Measurements from ENCODE around the gene PPP1R11.
"Not testable (repeated sequence)": the region's sequence is repeated elsewhere in the genome, so short reads cannot be mapped to it uniquely, and the experiment has no call there.

Gene PPP1R11

DNA sequence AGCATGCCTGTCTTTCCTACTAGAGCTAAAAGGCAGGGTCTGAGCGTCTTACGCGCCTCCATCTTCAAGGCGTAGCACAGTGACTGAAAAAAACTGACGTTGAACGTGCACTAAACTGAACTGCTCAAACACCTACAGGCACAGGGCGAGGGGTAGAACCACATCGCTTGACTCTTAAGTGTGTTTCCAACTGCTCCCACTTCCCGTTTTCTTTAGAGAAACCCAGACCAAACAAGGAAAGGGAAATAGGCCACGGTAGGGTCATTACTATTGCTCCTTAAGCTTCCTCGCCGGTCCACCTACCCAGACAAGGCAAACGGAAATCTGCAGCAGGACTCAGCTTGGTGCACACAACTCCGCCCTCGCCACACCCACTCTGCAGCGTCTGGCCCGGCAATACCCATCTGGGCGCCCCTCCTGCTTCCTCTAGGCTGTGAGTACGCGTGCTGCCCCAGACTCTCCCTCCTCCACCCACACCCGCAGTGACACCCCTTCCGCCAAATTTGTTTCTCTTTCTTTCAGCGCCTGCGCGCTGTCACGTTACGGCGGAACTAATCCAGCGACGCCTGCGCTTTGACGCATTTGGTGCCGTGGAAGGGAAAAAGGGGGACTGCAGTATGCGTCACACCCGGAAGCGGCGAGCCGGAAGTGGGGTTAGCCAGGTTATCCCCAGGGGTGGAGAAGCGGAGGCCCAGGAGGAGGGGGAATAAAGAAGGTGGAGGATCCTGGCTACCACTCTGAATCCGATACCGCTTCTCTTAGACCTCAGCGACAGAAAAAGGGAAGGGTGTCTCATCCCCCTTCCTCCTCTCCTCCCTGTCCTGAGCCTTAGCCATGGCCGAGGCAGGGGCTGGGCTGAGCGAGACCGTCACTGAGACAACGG lies at the start of gene PPP1R11:
PPP1R11 (plus strand) TSS at position 622 of the 883 bp plus-strand sequence; CDS start at position 835, 213 bp downstream.
- DNase-seq = peak; percentile 95

DNA sequence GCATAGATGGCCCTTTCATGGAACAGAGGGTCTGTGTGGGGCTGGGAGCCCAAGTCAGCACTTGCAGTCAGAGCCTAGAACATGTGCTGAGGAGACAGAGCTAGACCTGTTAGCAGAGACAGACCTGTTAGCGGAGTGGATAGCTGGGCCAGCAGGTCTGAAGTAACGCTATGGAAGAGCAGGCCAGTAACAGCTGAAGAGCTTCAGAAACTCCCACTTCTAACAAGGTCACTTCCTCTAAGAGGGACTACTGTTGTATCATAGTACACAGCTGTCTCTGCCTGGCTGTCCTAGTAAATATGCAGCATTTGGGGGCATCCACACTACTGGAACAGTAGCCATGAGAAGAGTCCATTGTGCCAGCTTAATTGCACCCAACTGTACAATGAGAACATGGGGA lies 47.2 kb upstream of the PPP1R11 start:
- DNase-seq = no peak

- no peak for DNase-seq
Observed at GRCh38 chr6:30020626-30021025, 46.4 kb upstream of the PPP1R11 start.

- DNase-seq = no peak
Observed at GRCh38 chr6:30022189-30022588, 44.8 kb upstream of the PPP1R11 start.

- DNase-seq = not testable (repeated sequence)
Observed at GRCh38 chr6:30022712-30023111, 44.3 kb upstream of the PPP1R11 start.

- no peak for DNase-seq
Observed at GRCh38 chr6:30025186-30025585, 41.8 kb upstream of the PPP1R11 start.

DNA sequence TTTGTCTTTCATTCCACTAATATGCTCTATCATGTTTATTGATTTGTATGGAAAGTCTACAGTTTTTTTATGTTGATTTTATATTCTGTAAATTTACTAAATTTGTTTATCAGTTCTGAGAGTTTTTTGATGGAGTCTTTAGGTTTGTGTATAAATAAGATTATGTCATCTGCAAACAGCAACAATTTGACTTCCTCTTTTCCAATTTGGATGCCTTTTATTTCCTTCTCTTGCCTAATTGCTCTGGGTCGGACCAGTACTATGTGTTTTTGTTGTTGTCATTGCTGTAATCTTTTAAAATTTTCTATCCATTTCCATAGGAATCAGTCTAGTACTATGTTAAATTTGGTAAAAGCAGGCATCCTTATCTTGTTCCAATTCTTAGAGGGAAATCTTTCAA lies 37.4 kb upstream of the PPP1R11 start:
- DNase-seq = no peak

DNA sequence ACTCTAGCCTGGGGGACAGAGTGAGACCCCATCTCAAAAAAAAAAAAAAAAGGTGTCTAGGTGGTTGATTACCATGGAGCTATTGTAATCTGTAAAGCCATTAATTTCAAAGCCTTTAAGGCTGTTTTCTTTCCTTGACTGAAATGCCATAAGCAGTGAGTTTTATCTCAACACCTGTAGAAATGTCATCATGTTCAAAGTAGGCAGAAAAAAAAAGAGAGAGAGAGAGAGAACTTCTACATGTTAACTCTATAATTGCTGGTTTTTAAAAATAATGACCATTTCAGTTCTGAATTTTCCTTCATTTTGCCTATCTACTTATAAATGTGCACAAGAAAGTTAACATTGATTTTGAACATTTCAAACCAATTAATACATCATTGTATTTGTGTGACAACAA lies 35.6 kb upstream of the PPP1R11 start:
- no peak for DNase-seq

GRCh38 chr6:30033440-30033839 lies 33.6 kb upstream of the PPP1R11 start:
- DNase-seq = not testable (repeated sequence)

- no peak for DNase-seq
Observed at GRCh38 chr6:30035784-30036183, 31.2 kb upstream of the PPP1R11 start.

- DNase-seq = no peak
Observed at GRCh38 chr6:30037182-30037788, 29.7 kb upstream of the PPP1R11 start.

DNA sequence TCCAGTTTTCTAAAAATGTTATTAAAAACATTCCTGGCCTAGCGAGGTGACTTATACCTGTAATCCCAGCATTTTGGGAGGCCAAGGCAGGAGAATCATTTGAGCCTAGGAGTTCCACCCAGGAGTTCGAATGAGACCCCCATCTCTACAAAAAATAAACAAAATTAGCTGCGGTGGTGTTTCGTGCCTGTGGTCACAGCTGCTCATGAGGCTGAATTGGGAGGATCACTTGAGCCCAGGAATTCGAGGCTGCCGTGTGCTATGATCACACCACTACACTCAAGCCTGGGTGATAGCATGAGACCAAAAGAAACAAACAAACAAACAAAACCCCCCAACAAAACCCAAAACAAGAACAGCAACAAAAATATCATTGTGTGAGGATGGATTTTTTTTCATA lies 25.8 kb upstream of the PPP1R11 start:
- DNase-seq = no peak

- no peak for DNase-seq
Observed at GRCh38 chr6:30041821-30042220, 25.2 kb upstream of the PPP1R11 start.

GRCh38 chr6:30042476-30042875 lies 24.5 kb upstream of the PPP1R11 start:
- DNase-seq = no peak

DNA sequence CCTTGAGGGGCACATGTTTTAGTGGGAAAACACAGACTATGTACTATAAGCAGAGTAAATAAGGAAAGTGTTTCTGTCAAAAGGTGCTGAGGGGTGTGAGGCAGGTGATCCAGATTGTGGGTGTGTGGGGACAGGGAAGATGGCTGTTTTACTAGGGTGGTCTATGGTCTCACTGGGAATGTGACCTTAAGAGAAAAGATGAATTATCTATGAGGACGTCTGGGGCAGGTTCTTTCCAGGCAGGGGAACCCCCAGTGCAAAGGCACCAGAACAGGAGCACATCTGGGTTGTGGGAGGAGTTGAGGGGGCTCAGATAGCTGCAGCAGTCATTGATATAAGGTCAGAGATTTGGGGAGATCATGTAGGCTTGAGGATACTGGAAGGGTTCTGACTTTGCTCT lies 24.1 kb upstream of the PPP1R11 start:
- DNase-seq = no peak

- no peak for DNase-seq
Observed at GRCh38 chr6:30043744-30044143, 23.3 kb upstream of the PPP1R11 start.

GRCh38 chr6:30044630-30045029 lies 22.4 kb upstream of the PPP1R11 start:
- no peak for DNase-seq

DNA sequence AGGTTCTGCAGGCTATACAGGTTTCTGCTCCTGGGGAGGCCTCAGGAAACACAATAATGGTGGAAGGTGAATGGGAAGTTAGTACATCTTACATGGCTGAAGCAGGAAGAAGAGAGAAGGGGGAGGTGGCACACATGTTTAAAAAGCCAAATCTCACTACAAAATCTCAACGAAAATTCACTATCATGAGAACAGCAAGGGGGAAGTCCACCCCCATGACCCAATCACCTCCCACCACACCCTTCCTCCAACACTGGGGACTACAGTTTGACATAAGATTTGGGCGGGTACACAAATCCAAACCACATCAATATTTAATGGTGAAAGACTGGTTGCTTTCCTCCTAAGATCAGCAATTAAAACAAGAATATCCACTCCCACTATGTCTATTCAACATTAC lies 19.8 kb upstream of the PPP1R11 start:
- DNase-seq = no peak

- no peak for DNase-seq
Observed at GRCh38 chr6:30053682-30054081, 13.3 kb upstream of the PPP1R11 start.

DNA sequence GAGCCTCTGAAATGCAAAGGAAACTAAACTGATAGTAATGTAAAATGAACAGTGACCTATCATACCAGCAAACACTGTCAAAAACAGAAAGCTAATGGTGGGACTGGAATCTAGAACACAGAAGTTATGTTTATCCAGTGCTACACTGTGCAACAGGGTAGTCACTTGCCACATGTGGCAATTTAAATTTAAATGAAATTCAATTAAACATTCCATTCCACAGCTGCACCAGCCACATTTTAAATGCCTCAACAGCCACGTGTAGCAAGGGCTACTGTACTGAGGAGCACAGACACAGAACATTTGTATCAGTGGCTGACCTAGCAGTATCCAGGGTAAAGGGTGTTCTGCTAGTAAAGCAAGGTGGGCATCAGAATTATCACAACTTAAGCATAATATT lies 11.5 kb upstream of the PPP1R11 start:
- DNase-seq = no peak

- no peak for DNase-seq
Observed at GRCh38 chr6:30060606-30061091, 6.3 kb upstream of the PPP1R11 start.

DNA sequence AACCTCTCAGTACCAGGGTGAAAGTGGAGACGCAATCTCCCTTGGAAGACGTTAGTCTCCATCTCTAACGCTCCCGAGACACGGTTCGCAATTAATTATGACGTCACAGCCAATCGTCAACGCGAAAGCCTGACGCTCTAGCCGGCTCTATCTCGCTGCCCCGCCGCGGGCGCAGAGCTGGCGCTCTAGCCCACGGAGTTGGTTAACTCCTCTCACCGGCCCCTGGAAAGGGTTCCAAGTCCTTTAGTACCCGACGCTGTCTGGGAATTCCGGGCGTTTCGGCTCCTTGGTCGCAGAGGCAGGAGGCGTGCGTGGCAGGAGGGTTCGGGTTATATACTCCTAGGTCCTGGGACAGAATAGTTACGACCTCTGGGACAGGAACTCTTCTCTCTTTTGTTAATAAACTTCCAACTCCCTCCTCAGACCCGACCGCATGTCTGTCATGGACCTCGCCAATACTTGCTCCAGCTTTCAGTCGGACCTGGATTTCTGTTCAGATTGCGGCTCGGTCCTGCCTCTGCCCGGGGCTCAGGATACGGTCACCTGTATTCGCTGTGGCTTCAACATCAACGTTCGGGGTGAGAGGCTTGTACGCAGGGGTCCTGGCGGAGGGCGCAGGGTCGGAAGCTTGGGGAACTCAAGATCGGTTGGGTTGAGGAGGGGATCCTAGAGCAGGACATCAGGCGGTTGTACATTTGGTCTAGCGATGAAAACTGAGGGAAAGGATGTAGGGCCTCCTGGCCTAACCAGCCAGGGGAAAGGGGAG lies 5.7 kb upstream of the PPP1R11 start, which contains the start of gene POLR1H:
POLR1H (plus strand) TSS at position 174 of the 766 bp plus-strand sequence; CDS start at position 434, 260 bp downstream.
- DNase-seq = peak; percentile 96

DNA sequence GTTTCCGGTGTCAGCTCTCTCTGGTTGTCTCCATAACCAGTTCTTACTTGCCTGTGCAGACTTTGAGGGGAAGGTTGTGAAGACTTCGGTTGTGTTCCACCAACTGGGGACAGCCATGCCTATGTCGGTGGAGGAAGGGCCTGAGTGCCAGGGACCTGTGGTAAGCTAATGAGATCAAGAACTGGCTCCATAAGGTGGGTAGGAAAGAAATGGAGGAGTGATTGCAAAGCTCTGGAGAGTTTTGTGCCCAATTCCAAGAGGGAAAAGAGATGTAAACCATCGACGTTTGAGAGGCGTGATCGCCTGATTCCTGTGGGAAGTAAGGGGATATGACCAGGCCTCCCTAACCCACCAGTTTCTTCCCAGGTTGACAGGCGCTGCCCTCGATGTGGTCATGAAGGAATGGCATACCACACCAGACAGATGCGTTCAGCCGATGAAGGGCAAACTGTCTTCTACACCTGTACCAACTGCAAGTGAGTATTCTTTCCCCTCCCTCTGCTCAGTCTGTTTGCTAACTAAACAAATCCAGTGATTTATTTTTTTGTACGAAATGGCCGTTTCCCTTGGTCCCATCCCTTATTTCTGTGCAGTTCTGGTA lies 5.0 kb upstream of the PPP1R11 start:
- no peak for DNase-seq
